Chondrocyte (in vitro differentiated cells): ENCODE measurements around the gene KCNIP2. TPM values are rescaled to one million over a fixed set of nuclear protein-coding genes. Genes with fewer than 3 reads are reported as not detected.

Experiments used
- DNase-seq: peaks from one replicate; pipeline ENCODE4 v3.0.0; 2021; ENCODE audit warnings: mixed read lengths, low spot score
- H3K27ac Mint-ChIP-seq: one replicate; pipeline ENCODE4 v1.8.0; 2021; ENCODE audit warnings: mild to moderate bottlenecking, moderate library complexity, mixed read lengths; ENCODE audit not compliant: unreplicated experiment
- H3K27me3 Mint-ChIP-seq: 2 replicates; pipeline ENCODE4 v1.8.0; 2021; ENCODE audit warnings: low read depth, mixed read lengths
- H3K36me3 Mint-ChIP-seq: 2 replicates; pipeline ENCODE4 v1.8.0; 2021; ENCODE audit warnings: low read depth, mixed read lengths
- H3K4me1 Mint-ChIP-seq: 2 replicates; pipeline ENCODE4 v1.8.0; 2021; ENCODE audit warnings: low read depth, mild to moderate bottlenecking, mixed read lengths
- H3K4me3 Mint-ChIP-seq: one replicate; pipeline ENCODE4 v1.8.0; 2021; ENCODE audit warnings: mild to moderate bottlenecking, moderate library complexity, mixed read lengths; ENCODE audit not compliant: unreplicated experiment
- H3K9me3 Mint-ChIP-seq: 2 replicates; pipeline ENCODE4 v1.8.0; 2021; ENCODE audit warnings: low read depth, mixed read lengths
- total RNA-seq: library from RNA; stranded (reverse); gene quantifications from 3 replicates; pipeline ENCODE4 v1.2.1, GENCODE V29; 2021
- TF ChIP-seq, protein P1 (sequence below): fragments of 200-600 bp; sonication (generic); IDR thresholded peaks from 2 replicates; pipeline ENCODE4 v1.5.0; 2021; ENCODE audit warnings: antibody characterized with exemption, mild to moderate bottlenecking, moderate library complexity

The KCNIP2 gene
- total RNA-seq, 1 donor from 2014 or later = 1.9 TPM

DNA sequence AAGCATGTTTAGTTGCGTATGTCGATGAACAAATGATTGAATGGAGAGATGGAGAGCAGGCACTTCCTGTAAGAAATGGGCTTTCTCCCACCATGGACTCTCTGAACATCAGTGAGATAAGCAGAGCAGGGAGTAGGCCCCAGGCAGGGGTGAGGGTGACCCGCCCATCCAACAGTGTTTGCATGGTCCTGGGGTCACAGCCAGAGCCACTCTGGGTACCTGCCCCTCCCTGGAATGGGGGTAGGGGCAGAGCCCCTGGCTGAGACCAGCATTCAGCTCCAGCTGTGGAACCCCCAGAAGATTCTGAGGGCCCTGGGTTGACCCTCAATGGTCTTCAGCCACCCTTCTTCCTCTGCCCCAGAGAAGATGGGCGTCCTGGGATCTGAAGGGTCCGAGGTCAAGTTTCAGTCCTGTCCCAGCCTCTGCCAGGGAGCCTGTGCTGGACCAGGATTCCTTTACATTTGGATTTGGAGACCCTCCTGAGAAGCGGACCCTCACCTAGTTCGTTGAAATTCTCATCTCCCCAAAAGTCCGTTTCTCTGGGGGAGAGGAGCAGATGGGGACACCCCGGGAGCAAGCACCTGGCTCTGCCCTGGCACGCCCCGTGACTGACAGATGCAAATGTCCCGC, 65.3 kb downstream of the KCNIP2 start:
- Mint-ChIP-seq H3K4me1 (peaks cover 34% of the 10 kb centered on the region), H3K4me3 (no peak overlapping the region), H3K36me3 (peaks cover 11% of the 10 kb centered on the region), H3K27ac (no peak overlapping the region), H3K9me3 (no peaks in the 10 kb centered on the region), H3K27me3 (peaks cover 38% of the 10 kb centered on the region)
- DNase-seq = no peak
- TF ChIP-seq, protein P1, sequence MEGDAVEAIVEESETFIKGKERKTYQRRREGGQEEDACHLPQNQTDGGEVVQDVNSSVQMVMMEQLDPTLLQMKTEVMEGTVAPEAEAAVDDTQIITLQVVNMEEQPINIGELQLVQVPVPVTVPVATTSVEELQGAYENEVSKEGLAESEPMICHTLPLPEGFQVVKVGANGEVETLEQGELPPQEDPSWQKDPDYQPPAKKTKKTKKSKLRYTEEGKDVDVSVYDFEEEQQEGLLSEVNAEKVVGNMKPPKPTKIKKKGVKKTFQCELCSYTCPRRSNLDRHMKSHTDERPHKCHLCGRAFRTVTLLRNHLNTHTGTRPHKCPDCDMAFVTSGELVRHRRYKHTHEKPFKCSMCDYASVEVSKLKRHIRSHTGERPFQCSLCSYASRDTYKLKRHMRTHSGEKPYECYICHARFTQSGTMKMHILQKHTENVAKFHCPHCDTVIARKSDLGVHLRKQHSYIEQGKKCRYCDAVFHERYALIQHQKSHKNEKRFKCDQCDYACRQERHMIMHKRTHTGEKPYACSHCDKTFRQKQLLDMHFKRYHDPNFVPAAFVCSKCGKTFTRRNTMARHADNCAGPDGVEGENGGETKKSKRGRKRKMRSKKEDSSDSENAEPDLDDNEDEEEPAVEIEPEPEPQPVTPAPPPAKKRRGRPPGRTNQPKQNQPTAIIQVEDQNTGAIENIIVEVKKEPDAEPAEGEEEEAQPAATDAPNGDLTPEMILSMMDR = no peak

DNA sequence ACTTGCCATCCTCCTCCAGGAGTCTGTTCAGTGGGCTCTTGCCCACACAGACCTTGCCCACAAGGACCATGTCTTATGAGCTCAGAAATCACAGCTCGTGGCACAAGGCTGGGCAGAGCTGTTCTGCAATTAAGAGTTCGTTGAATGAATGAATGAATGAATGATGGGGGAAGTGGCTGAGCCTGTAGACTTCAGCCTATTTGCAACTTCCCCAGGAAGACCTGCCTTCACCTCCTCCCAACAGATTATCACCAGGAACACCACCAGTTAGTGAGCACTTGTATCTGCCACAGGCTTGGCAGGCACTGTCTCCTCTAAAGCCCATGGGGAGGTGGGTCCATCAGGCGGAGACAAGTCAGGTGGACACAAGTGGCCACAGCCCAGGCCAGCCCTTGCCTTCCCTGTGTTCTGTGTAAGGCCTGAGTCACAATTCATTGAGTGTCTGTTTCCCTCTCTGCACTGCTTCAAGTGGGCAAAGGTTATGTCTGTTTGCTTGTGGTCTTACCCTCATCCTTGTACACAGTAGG, 65.9 kb downstream of the KCNIP2 start:
- Mint-ChIP-seq H3K4me1 (peaks cover 28% of the 10 kb centered on the region), H3K4me3 (no peak overlapping the region), H3K36me3 (peaks cover 11% of the 10 kb centered on the region), H3K27ac (no peak overlapping the region), H3K9me3 (no peaks in the 10 kb centered on the region), H3K27me3 (peaks cover 43% of the 10 kb centered on the region)
- TF ChIP-seq, protein P1 = no peak
- DNase-seq = no peak

DNA sequence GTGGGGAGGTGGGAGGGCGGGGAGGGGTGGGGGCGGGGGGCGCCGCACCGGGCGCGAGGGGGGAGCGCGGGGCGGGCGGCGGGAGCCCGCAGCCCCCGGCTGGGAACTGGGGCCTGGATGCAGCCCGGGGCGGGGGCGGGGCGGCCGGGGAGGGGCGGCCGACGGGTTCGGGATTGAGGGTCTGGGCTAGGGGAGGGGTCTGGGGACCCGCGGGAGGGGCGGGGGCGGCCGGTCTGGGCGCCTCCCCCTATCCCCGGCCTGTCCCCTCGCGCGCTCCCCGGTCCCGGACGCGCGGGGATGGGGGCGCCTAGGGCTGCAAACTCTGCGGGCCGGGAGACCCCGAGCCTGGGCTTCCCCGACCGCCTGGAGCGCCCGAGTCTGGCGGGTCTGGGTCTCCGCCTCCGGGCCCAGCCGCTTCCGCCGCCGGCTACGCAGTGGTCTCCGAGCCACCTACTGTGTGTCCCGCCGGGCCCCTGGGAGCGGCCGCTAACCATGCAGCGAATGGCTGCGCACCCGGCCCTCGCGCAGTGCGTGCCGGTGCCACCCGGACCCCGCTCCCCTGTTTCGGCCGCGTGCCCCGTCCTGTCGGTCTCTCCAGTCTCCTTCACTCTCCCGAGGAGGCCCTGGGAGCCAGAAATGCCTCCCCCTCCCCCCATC, 67.3 kb downstream of the KCNIP2 start:
- H3K36me3 Mint-ChIP-seq = peaks cover 12% of the 10 kb centered on the region
- peak; percentile 75 for DNase-seq
- H3K27ac Mint-ChIP-seq = no peak overlapping the region
- peaks cover 16% of the 10 kb centered on the region for H3K4me1 Mint-ChIP-seq
- H3K27me3 Mint-ChIP-seq = peaks cover 53% of the 10 kb centered on the region
- H3K4me3 Mint-ChIP-seq = peak overlapping the region; percentile 41
- TF ChIP-seq, protein P1 = no peak
- no peaks in the 10 kb centered on the region for H3K9me3 Mint-ChIP-seq

Other genes starting within 250 kb of the KCNIP2 start
- gene FBXW4, start 148.6 kb downstream of the KCNIP2 start, total RNA-seq = 34.4 to 37.2 TPM (median 36.1 TPM) in 3 replicates
- gene FGF8, start 67.7 kb downstream of the KCNIP2 start, total RNA-seq = not detected in 3 replicates
- gene NPM3, start 60.4 kb downstream of the KCNIP2 start, total RNA-seq = 34.0 to 49.0 TPM (median 36.5 TPM) in 3 replicates
- 75.5 to 79.2 TPM (median 75.5 TPM) in 3 replicates for gene OGA, start 25.4 kb downstream of the KCNIP2 start, total RNA-seq
- gene ARMH3, start 212.4 kb upstream of the KCNIP2 start, total RNA-seq = 18.1 to 19.3 TPM (median 18.4 TPM) in 3 replicates
- 19.4 to 21.8 TPM (median 20.1 TPM) in 3 replicates for gene HPS6, start 221.5 kb upstream of the KCNIP2 start, total RNA-seq